D721Med (cell line): ENCODE measurements around the gene TWNK.

ENCODE experiments used
- DNase-seq: peaks from one replicate; pipeline ENCODE4 v3.0.0; 2011; ENCODE audit warnings: low spot score; ENCODE audit not compliant: insufficient read length
- FAIRE-seq: peaks from 2 replicates; lab custom pipeline; 2011; peaks lifted over from hg19 to GRCh38; lab: Jason Lieb, UNC
- TF ChIP-seq, protein P1 (sequence below): IDR thresholded peaks from 2 replicates; pipeline ENCODE4 v1.5.1; 2012; ENCODE audit warnings: mild to moderate bottlenecking, control low read depth; ENCODE audit not compliant: insufficient read depth; ENCODE audit errors: missing control alignments

TWNK gene

DNA sequence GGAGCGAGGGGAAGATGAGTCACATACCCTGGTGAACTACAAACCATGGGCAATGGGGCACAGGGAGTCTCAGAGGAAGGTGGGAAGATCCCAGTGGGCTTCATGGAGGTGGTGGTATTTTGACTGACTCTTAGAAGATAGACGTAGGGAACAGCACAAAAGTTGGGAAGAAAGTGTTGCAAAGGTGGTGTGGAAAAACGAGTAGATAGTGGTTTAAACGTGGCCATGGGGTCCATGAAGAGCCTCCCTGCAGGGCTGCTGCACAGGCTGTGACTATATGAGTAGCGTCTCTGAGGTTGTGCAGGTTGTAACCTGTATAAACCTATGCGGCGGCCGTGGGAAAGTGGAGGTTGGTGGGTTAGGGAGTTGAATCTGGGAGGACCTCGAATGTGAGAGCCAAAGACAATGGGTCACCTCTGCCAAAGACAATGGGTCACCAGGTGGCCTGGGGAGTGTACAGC lies 26.1 kb downstream of the TWNK start:
- FAIRE-seq (no peak), DNase-seq (no peak)
- TF ChIP-seq, protein P1, sequence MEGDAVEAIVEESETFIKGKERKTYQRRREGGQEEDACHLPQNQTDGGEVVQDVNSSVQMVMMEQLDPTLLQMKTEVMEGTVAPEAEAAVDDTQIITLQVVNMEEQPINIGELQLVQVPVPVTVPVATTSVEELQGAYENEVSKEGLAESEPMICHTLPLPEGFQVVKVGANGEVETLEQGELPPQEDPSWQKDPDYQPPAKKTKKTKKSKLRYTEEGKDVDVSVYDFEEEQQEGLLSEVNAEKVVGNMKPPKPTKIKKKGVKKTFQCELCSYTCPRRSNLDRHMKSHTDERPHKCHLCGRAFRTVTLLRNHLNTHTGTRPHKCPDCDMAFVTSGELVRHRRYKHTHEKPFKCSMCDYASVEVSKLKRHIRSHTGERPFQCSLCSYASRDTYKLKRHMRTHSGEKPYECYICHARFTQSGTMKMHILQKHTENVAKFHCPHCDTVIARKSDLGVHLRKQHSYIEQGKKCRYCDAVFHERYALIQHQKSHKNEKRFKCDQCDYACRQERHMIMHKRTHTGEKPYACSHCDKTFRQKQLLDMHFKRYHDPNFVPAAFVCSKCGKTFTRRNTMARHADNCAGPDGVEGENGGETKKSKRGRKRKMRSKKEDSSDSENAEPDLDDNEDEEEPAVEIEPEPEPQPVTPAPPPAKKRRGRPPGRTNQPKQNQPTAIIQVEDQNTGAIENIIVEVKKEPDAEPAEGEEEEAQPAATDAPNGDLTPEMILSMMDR, result no peak

DNA sequence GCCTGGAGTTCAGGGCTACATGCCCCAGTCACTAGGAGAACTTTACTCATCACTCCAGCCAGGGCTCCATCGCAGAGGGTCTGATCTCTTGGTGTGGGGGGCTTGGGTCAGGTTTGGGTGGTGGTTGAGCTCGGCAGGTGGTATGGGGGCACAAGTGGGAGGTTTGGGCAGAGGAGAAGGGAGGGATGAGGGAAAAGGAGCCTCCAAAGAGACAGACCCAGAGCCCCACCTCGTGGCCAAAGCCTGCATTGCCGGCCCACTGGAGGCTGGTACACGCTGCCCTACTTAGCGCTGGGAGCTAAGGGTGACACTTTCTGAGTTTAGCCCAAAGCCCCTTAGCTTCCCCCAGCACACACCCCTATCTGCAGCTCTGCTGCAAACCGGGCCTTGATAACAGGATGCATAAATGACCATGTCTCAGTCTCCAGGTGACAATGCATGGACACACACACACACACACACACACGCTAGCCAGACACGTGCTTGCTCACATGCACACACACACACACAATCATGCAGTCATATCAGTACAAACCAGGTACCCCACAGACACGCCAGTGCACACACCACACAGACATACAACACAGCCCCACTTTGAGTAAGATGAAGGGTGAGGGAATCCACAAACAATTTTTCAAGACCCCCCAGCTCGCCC lies 27.0 kb downstream of the TWNK start:
- TF ChIP-seq, protein P1, result peak; percentile 77
- FAIRE-seq (no peak), DNase-seq (peak; percentile 82)

DNA sequence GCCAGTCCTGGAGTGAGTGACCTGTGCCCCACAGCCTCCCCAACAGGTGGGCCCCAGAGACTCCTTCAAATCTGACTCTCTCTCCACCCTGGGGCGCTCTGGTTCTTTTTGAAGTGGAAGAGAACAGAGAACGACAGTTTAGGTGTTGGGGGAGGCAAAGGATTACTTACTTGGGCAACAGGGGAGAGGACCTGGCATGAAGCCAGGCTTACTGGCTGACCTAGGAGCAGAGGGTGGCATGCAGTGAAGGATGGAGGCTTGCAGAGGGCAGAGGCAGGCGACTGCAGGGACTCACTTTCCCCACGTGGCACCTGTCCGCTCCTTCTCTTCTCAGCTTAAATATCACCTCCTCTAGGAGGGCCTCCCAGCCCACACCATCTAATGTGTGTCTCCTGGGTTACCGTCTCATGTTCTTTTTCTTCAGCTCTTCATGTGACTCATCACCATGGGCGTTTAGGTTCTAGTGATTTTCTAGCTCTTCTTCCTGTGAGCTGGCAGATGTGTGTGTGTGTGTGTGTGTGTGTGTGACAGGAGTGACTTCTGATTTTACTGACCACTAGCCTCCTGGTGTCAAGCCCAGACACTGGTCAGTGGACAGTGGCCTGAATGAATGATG lies 27.7 kb downstream of the TWNK start:
- FAIRE-seq (no peak), DNase-seq (no peak)
- TF ChIP-seq, protein P1, result no peak

DNA sequence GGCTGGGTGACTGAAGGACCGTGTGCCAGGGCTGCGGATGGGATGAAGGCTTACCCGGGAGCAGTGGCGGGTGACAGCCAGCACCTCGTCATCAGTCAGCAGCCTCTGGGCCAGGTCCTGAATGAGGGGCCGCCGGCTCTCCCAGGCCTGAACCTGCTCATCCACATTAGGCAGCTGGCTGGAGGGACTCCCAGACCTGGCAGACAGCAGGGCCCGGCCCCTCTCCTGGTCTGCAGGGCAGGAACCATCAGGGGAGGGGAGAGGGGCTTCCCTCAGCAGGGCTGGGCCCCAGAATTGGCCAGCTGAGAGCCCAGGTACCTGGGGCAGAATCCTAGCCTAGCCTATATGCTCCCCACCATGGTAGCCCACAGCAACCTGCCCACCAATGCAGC lies 28.2 kb downstream of the TWNK start:
- TF ChIP-seq, protein P1, result no peak
- no peak for FAIRE-seq

DNA sequence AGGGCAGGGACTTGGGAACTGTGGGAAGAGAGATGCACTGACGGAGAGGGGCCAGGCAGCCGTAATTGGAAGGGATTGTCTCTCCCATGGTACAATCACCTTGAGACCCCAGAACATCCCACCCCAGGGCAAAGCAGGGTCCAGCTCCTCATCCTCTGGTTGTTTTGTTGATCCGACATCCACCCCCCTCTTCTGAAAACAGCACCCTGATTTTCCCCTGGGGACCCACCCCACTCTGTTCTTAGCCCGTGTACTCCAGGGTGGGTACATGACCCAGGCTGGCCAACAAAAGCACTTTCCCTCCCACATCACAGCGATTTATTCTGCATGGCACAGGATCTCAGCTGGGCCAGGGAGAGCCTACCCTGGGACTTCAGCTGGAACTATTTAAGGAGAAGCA lies 29.5 kb downstream of the TWNK start:
- TF ChIP-seq, protein P1, result no peak
- no peak for DNase-seq
- FAIRE-seq, result no peak

More for the DNA sequence above, 28.2 kb downstream of the TWNK start:
- DNase-seq, result no peak

DNA sequence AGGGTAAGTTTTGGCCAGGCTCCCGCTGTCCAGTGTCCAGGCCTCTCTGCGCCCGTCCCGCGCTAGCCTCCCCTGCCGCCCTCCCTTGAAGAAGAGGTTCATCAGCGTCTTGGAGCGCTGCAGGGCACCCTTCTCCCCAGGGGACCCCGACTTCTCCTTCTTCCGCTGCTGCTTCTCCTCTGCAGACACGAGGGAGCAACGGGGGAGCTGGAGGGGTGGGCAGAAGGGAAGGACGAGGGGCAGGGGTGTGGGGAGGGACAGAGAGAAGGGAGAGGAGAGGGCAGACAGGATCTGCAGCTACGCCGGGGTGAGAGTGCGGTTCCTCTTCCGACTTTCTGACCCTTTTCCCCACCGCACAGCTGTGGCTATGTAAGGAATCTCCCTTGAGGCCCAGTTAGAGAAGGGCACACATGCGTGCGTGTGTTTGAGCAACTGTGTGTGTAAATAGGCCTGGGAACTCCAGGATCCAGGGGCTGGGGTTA lies 30.8 kb downstream of the TWNK start:
- TF ChIP-seq, protein P1, result no peak
- no peak for DNase-seq
- FAIRE-seq, result no peak
